Stimulated activated CD4-positive, alpha-beta T cell treated with anti-CD3 and anti-CD28 coated beads, Interleukin-2, amount 100 ng/mL, for 24 hours (primary cell): Measurements from ENCODE around the gene TAF11L4.
"Not testable (repeated sequence)": the region's sequence is repeated elsewhere in the genome, so short reads cannot be mapped to it uniquely, and the experiment has no call there.

Source experiments
- DNase-seq, 2 donors: peaks; one replicate each; pipeline ENCODE4 v3.0.0-alpha.2; 2020

Gene TAF11L4

DNA sequence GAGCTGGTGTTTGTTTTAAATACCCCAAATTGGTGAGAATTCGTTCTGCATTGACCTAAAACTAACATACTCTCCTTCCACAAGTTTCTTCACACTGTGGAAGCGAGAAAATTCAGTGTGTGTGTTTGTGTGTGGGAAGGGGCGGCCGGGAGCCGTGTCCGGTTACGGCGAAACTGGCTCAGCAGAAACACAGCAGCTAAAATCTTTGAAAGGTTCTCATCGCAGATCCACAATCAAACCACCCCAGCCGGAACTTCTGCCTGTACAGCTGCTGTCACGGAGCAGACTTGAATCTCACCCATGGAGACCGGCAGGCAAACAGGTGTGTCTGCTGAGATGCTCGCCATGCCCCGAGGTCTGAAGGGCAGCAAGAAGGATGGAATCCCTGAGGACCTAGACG, at the start of gene TAF11L4:
TSS of gene TAF11L4 (plus strand) at position 301 of the 400 bp plus-strand sequence.
- DNase-seq = not testable (repeated sequence)

DNA sequence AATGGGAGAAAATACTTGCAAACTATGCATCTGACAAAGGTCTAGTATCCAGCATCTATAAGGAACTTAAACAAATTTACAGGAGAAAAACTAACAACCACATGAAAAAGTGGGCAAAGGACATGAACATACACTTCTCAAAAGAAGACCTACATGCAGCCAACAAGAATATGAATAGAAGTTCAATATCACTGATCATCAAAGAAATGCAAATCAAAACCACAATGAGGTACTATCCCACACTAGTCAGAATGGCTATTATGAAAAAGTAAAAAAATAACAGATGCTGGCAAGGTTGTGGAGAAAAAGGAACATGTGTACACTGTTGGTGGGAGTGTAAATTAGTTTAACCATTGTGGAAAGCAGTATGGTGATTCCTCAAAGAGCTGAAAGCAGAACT, 46.5 kb upstream of the TAF11L4 start:
- not testable (repeated sequence) for DNase-seq

DNA sequence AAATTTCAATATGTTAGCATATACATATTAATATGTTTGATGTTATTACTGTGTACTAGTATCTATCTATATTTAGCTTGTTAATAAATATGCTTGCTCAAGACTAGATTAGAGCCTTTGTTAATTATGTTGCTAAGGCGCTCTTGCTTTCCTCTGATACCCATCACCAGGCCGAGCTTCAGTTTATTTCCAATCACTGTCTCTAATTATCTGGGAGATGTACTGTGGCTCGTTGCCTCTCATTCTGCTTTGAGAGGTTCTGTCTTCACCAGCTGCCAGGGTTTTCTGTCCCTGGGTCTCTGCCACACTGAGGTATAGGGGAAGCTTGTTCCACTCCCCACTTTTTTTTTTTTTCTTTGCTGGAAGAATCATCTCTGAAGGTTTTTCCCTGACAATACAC, 44.6 kb upstream of the TAF11L4 start:
- DNase-seq = no peak

DNA sequence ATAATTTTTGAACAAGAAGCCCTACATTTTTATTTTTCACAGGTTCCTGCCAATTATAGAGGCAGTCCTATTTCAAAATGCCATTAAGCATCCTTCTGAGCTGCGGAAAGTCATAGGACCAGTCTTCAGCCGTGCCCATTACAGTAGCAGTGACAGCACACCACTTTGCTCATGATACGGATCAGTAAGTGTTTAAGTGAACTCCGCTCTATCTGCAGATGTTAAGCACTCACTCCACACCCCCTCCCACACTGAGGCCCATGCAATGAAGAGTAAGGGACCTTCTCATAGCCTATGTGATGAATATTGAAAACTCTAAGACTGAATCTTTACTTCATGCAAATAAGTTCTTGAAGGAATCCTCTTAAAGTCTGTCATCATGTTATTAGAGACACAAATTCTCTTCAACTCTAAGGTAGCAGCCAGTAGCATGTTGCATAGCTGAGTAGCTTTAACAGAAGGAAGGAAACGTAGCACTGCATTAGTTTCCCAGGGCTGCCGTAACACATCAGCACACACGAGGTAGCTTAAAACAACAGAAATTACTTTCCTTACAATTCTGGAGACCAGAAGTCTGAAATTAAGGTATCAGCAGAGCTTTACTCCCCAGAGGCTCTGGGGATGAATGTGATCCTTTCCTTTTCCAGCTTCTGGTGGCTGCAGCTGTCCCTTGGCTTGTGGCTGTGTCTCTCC, 43.9 kb upstream of the TAF11L4 start:
- no peak for DNase-seq

DNA sequence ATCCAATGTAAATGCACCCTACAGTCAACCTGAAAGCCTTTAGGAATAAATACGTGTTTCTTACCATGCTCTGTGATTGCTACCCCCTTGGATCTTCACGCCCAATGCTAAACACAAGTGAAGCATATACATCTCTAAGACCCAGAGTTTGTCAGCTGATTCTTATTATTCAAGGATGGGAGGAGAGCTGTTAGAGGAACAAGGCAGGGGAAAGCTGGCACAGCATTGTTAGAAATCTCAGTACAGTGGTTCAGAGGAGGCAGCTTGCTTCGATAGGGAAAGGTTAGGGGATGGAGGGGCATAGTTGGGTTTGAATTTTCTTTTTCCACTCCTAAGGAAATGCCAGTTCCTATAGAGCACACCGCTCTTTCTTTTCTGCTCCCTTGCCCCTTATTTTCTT, 40.2 kb upstream of the TAF11L4 start:
- DNase-seq = no peak

DNA sequence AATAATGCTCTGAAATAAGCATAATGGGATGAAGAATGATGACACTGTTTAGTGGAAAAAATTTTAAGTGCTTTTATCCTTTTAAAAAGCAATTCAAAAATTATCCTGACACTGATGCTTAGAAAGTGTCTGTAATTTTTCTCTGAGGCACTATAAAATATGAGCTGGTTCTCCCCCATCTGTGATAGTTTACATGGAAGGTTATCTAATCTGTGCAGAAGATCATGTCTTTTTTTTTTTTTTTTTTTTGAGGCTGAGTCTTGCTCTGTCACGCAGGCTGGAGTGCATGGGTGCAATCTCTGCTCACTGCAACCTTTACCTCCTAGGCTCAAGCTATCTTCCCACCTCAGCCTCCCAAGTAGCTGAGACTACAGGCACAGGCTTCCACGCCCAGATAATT, 38.8 kb upstream of the TAF11L4 start:
- DNase-seq = no peak

DNA sequence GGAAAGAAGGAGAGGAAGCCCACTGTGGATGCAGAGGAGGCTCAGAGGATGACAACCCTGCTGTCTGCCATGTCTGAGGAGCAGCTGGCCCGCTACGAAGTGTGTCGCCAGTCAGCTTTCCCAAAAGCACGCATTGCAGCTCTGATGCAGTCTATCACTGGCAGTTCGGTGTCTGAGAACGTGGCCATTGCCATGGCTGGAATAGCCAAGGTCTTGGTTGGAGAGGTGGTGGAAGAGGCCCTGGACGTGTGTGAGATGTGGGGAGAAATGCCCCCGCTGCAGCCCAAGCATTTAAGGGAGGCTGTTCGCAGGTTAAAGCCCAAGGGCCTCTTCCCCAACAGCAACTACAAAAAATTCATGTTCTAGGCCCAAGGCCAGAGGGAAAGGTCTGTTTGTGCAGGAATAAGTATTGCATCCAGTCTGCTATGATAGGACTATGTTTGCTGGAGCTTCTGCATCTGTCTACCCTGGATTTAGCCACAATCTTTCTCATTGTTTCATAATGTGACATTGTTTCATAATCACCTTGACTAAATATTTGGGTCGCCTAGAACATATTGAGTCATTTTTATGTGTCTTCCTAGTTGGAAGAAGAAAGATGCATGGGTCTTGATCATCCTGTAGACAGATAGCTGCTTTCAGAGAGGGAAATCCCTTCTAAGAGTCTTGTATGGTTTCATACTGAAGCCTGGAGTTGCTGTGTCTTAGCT, 35.0 kb upstream of the TAF11L4 start:
- not testable (repeated sequence) for DNase-seq

DNA sequence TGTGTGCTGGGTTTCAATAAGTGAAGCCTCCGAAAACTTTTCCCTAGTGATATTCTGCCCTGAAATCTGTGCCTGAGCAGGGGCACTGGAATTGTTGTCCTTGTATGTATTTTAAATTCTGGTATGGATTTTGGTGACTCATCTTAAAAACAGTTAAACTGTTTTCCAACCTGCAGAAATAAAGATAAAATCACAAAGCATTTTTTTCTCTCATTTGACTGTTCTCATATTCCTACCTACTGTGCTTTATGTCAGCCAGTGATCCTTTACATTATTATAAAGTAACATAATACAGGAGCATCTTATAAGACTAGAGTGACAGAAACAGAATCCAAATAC, 34.5 kb upstream of the TAF11L4 start:
- no peak for DNase-seq

GRCh38 chr5:17491257-17491656, 30.3 kb upstream of the TAF11L4 start:
- not testable (repeated sequence) for DNase-seq

DNA sequence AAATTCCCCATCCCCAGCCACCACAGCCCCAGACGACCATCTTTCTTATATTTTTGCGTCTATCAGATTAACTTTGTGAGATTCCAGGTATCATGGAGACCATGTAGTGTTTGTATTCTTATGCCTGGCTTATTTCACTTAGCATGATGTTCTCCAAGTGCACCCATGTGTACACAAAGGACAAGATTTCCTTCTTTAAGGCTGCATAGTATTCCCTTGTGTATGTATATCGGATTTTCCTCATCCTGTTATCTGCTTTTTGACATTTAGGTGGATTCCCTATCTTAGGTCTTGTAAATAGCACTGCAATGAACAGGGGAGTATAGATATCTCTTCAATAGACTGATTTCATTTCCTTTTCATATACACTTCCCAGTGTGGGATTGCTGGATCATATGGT, 28.8 kb upstream of the TAF11L4 start:
- DNase-seq = no peak

GRCh38 chr5:17497446-17497845, 24.2 kb upstream of the TAF11L4 start:
- no peak for DNase-seq

- not testable (repeated sequence) for DNase-seq
These were observed 23.7 kb upstream of the TAF11L4 start, which contains the start of gene TAF11L2 for GRCh38 chr5:17497931-17498330. TAF11L2 (plus strand) TSS chr5:17498231.

DNA sequence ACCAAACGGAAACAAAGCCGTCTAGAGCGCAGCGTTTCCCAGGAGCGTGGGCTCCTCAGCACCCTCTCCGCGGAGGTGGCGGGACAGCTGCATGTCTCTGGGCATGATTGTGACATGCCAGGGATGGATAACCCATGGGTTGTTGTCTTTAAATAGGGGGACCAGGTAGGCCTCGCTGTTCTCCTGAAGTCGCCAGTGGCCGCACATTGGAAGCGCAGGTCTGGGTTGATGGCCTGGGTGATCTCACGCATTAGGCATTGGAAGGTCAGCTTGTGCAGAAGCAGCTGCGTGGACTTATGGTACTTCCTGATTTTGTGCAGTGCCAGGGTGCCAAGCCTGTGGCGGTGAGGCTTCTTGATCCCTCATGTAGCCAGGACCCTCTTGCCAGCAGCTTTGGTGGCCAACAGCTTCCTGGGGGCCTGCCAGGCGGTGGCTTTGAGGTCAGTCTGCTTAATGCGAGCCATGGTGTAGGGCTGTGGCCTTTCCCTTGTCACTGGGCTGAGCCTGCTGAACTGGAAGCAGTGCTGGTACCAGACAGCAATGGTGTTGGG, 9.8 kb upstream of the TAF11L4 start:
- no peak for DNase-seq

DNA sequence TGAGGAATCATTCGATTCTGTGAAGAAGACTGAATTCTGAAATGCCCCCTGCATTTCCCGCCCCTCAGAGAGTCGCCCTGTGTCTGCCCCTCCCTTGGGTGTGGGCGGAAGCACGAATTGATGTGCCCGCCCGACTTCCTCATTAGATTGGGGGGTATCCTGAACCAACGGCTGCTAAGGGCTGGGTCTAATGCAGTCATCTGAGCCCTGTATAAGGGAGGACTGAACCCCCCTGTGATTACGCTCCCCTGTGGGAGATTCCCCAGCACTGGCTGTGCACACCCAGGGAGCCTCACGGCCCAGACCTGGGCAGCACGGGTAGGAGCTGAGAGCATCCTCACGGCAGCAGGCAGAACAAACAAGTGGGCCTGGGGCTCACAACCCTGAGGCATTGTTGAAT, 4.1 kb upstream of the TAF11L4 start:
- DNase-seq = not testable (repeated sequence)

- DNase-seq = not testable (repeated sequence)
These were observed 3.5 kb upstream of the TAF11L4 start, which contains the start of gene TAF11L3 for GRCh38 chr5:17518067-17518466. TAF11L3 (plus strand) TSS chr5:17518367.

DNA sequence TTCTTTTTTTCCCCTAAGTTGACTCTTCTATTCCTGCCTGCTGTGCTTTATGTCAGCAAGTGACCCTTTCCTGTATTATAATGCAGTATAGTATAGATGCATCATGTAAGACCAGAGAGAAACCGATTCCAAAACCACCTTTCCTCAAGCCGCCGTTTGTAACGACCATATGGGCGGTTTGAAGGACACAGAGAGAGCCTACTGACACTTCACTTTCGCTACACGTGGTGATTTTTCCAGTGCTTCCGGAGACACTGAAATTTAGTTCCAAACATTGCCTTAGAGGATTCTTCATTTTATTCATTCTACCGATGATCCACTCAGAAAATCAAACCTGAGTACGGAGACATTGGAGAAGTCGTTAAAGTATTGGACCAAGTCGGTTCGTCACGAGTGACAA, 2.1 kb upstream of the TAF11L4 start:
- not testable (repeated sequence) for DNase-seq

DNA sequence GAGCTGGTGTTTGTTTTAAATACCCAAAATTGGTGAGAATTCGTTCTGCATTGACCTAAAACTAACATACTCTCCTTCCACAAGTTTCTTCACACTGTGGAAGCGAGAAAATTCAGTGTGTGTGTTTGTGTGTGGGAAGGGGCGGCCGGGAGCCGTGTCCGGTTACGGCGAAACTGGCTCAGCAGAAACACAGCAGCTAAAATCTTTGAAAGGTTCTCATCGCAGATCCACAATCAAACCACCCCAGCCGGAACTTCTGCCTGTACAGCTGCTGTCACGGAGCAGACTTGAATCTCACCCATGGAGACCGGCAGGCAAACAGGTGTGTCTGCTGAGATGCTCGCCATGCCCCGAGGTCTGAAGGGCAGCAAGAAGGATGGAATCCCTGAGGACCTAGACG, 3.3 kb downstream of the TAF11L4 start, which contains the start of gene TAF11L5:
TSS of gene TAF11L5 (plus strand) at position 301 of the 400 bp plus-strand sequence.
- DNase-seq = not testable (repeated sequence)

- peak in 1 of 2 donors; percentile 25 for DNase-seq
These were observed 4.9 kb downstream of the TAF11L4 start for GRCh38 chr5:17526504-17526903.

DNA sequence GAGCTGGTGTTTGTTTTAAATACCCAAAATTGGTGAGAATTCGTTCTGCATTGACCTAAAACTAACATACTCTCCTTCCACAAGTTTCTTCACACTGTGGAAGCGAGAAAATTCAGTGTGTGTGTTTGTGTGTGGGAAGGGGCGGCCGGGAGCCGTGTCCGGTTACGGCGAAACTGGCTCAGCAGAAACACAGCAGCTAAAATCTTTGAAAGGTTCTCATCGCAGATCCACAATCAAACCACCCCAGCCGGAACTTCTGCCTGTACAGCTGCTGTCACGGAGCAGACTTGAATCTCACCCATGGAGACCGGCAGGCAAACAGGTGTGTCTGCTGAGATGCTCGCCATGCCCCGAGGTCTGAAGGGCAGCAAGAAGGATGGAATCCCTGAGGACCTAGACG, 6.8 kb downstream of the TAF11L4 start, which contains the start of gene TAF11L6:
TSS of gene TAF11L6 (plus strand) at position 301 of the 400 bp plus-strand sequence.
- not testable (repeated sequence) for DNase-seq
